NCI-H1105 treated with DMSO at 0.1 percent for 48 hours (cell line): ENCODE results near the gene TICRR.
"Not testable (repeated sequence)": the region's sequence is repeated elsewhere in the genome, so short reads cannot be mapped to it uniquely, and the experiment has no call there.

Experiments used
- DNase-seq: peaks from one replicate; lab custom pipeline; 2025; lab: John Stamatoyannopoulos, UW

TICRR gene

GRCh38 chr15:89569090-89569745 lies 6.1 kb upstream of the TICRR start:
- no peak for DNase-seq

GRCh38 chr15:89575656-89576416 lies 567 bp downstream of the TICRR start:
- DNase-seq: no peak

DNA sequence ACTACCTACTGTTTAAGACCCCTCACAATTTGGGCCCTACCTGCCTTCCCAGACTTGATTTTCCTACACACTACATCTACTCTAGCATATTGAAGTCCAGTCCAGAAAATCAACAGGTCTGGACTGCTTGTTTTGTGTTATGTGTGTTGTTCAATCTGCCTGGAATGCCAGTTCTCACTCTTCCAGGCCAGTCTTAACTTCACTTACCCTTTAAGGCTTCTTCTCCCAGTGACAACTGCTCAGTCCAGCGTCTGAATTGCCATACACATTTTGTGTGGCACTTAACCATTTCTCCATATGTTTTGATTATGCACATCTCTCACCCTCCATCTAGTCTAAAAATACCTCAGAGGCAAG lies 1.1 kb downstream of the TICRR start:
- DNase-seq: no peak

GRCh38 chr15:89577776-89578115 lies 2.5 kb downstream of the TICRR start:
- no peak for DNase-seq

GRCh38 chr15:89578146-89578545 lies 2.9 kb downstream of the TICRR start:
- DNase-seq: no peak

DNA sequence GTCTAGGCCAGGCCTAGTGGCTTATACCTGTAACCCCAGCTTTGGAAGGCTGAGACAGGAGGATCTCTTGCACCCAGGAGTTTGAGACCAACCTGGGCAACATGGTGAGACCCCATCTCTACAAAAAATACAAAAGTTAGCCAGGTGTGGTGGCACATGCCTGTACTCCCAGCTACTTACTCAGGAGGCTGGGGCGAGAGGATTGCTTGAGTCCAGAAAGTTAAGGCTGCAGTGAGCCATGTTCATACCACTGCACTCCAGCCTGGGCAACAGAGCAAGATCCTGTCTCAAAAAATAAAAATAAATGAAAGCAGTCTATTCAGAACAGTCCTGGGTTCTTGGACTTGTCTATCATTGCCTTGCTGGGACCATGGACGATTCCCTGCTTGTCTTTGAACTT lies 5.5 kb downstream of the TICRR start:
- DNase-seq: not testable (repeated sequence)

GRCh38 chr15:89586651-89587050 lies 11.4 kb downstream of the TICRR start:
- no peak for DNase-seq

DNA sequence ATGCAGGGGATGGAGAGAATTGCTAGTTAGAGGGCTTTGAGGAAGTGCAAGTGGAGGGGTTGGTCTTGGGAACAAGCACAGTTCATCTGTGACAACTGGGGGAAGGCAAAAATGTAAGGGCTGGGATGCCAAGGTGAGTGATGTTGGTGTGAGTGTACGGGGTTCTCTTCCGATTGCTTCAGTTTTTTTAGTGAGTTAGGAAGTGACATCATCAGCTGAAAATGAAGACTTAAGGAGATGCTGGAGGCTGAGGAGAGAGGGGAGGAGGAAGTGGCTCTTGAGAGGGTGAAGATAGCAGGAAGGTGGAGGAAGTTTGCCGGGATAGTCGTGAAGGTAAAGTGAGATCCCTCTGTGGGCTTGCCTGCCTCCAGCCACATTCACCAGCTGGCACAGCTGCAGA lies 12.7 kb downstream of the TICRR start:
- DNase-seq: no peak

DNA sequence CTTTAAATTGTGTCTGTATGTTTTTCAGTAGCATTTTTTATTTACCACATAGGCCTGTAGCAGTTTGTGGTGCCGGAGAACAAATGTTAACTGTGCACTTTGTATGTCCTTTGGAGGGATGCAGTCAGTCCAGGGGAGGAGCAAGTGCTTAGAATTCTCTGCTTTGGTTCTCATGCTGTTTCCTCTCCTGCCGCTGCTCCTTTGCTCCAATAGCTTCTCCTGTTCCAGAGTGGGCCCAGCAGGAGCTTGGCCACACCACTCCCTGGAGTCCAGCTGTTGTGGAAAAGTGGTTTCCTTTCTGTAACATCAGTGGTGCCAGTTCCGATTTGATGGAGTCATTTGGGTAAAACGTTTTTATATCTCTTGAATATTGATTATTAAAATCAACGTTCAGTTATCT lies 16.6 kb downstream of the TICRR start:
- no peak for DNase-seq

DNA sequence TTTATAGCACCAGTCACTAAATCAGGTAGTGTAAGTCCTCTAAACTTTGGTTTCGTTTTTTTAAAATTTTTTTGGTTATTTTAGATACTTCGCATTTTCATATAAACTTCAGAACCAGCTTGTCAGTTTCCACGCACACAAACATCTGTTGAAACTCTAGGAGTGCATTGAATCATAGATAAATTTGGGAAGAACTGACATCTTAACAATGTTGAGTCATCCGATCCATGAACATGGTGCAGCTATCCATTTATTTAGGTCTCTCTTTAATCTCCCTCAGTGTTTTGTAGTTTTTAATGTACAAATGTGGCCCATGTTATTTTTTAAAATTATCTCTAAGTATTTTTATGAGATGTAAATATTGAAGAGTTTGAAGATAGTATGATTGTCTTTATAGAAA lies 17.7 kb downstream of the TICRR start:
- no peak for DNase-seq

- no peak for DNase-seq
Measured at GRCh38 chr15:89599021-89599420, 23.8 kb downstream of the TICRR start.

DNA sequence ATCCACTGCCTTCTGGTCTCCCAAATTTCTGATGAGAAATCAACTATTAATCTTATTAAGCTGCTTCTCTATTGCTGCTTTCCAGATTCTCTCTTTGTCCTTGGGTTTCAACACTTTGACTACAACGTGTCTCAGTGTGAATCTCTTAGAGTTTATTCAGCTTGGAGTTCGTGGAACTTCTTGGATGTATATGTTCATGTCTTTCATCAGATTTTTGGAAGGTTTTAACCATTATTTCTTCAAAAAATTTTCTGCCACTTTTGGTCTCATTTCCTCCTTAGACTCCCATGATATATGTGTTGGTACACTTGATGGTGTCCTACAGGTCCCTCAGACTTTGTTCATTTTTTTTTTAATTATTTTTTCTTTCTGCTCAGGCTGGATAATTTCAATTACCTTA lies 36.0 kb downstream of the TICRR start:
- no peak for DNase-seq

- no peak for DNase-seq
Measured at GRCh38 chr15:89613031-89613430, 37.8 kb downstream of the TICRR start.

GRCh38 chr15:89614164-89614563 lies 38.9 kb downstream of the TICRR start:
- DNase-seq: no peak

GRCh38 chr15:89615135-89615534 lies 39.9 kb downstream of the TICRR start:
- no peak for DNase-seq

GRCh38 chr15:89616228-89616627 lies 41.0 kb downstream of the TICRR start:
- DNase-seq: no peak

DNA sequence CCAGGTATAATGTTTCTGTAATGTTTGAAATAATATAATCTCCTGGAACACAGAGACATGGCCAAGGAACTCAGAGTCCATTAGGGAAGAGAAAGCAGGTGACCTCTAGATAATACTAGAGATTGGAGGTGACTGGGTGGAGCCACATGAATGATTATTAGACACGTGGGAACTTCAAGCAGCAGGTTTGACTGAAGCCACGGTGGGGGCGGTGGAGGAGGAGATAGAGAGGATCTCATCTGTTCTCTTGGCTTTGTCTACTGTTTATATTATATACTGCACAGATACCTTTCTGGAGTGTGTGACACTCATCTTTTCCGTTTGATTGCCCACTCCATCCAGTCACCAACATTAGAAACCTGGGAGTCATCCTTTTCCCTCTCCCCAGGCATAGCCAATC lies 46.3 kb downstream of the TICRR start:
- DNase-seq: no peak

- no peak for DNase-seq
Measured at GRCh38 chr15:89623165-89623564, 47.9 kb downstream of the TICRR start.

GRCh38 chr15:89625716-89626115 lies 50.4 kb downstream of the TICRR start:
- DNase-seq: no peak

GRCh38 chr15:89627256-89627970 lies 52.1 kb downstream of the TICRR start:
- no peak for DNase-seq

- DNase-seq: no peak
Measured at GRCh38 chr15:89628301-89628700, 53.0 kb downstream of the TICRR start.

GRCh38 chr15:89628806-89629715 lies 53.8 kb downstream of the TICRR start:
- no peak for DNase-seq
